C4-2B (cell line): Measurements from ENCODE around the gene RGS16.

Experiments used
- CTCF ChIP-seq: fragments of 450-650 bp; conservative IDR thresholded peaks from 2 replicates; pipeline ENCODE4 v1.5.1; 2017; ENCODE audit warnings: mild to moderate bottlenecking
- ZFX ChIP-seq: fragments of 450-650 bp; IDR thresholded peaks from 2 replicates; pipeline ENCODE4 v1.6.1; 2017

GRCh38 chr1:182626527-182626926, 22.3 kb upstream of the RGS16 start:
- TF ChIP-seq CTCF = no peak
- TF ChIP-seq ZFX = no peak
